GM19043 (cell line): Measurements from ENCODE around the gene DLGAP5.

Experiments
- ATAC-seq: cut with Tn5 transposase; IDR thresholded peaks from one replicate; pipeline ENCODE4 v1.9.1; 2021; ENCODE audit warnings: low read depth; ENCODE audit not compliant: unreplicated experiment

Gene DLGAP5

GRCh38 chr14:55115861-55116245, 75.5 kb downstream of the DLGAP5 start:
- ATAC-seq, result no peak

GRCh38 chr14:55115460-55115859, 75.9 kb downstream of the DLGAP5 start:
- no peak for ATAC-seq

- ATAC-seq, result no peak
These were observed 76.7 kb downstream of the DLGAP5 start for GRCh38 chr14:55114720-55115119.

- no peak for ATAC-seq
These were observed 80.2 kb downstream of the DLGAP5 start for GRCh38 chr14:55111122-55111708.

GRCh38 chr14:55109836-55110235, 81.5 kb downstream of the DLGAP5 start:
- ATAC-seq, result no peak

- ATAC-seq, result no peak
These were observed 83.4 kb downstream of the DLGAP5 start for GRCh38 chr14:55107766-55108554.

- ATAC-seq, result no peak
These were observed 85.4 kb downstream of the DLGAP5 start for GRCh38 chr14:55105991-55106390.

GRCh38 chr14:55103971-55104954, 87.1 kb downstream of the DLGAP5 start:
- no peak for ATAC-seq

GRCh38 chr14:55103005-55103640, 88.3 kb downstream of the DLGAP5 start:
- no peak for ATAC-seq

GRCh38 chr14:55102141-55102621, 89.2 kb downstream of the DLGAP5 start:
- peak; percentile 64 for ATAC-seq

- ATAC-seq, result no peak
These were observed 89.7 kb downstream of the DLGAP5 start for GRCh38 chr14:55101698-55102097.

GRCh38 chr14:55099756-55100155, 91.6 kb downstream of the DLGAP5 start:
- no peak for ATAC-seq

- ATAC-seq, result no peak
These were observed 92.9 kb downstream of the DLGAP5 start for GRCh38 chr14:55098561-55098898.
